Endothelial cell of umbilical vein (primary cell): ENCODE results near the gene FUBP3. TPM values are rescaled to one million over a fixed set of nuclear protein-coding genes. Genes with fewer than 3 reads are reported as not detected.

ENCODE experiments used
- BruUV-seq: library from RNA; stranded (reverse); fragments of 400-500 nt; replicated peaks from 2 replicates; lab custom pipeline; 2021; lab: Mats Ljungman, UMichigan
- CTCF ChIA-PET: fragments of 300-600, 350-600 bp; sonication (Branson Sonifier 250); formaldehyde crosslinking; loops from one replicate; lab custom pipeline; 2021; ENCODE audit warnings: antibody characterized with exemption, inconsistent platforms; lab: Charles Lee
- POLR2A ChIA-PET: fragments of 300-600, 350-600 bp; sonication (Branson Sonifier 250); formaldehyde crosslinking; loops from one replicate; lab custom pipeline; 2021; ENCODE audit warnings: antibody characterized with exemption, inconsistent platforms; lab: Charles Lee
- DNase-seq: peaks from one replicate; pipeline ENCODE4 v3.0.0-alpha.2; 2011; ENCODE audit warnings: low read depth, low spot score
- FAIRE-seq: peaks from 2 replicates; lab custom pipeline; 2011; peaks lifted over from hg19 to GRCh38; lab: Jason Lieb, UNC
- H2AFZ ChIP-seq: 2 replicates; pipeline ENCODE4 v1.6.0; 2012; ENCODE audit warnings: low read depth, low read length, control low read depth, inconsistent platforms
- H3K27ac ChIP-seq: 2 replicates; pipeline ENCODE4 v1.5.1; 2011; ENCODE audit warnings: low read depth, mild to moderate bottlenecking, control low read depth, low read length, moderate library complexity; ENCODE audit not compliant: insufficient read depth
- H3K27me3 ChIP-seq, 2 experiments: 2 replicates each; pipeline versions ENCODE4 v1.6.0 to v1.6.1; 2011; ENCODE audit warnings: low read length in 2 of 2, mixed read lengths in 1 of 2; ENCODE audit not compliant: control insufficient read depth in 2 of 2, insufficient read depth in 2 of 2
- H3K36me3 ChIP-seq, 2 experiments: 2 replicates in 1 of 2; 3 replicates in 1 of 2; pipeline ENCODE4 v1.5.1; 2011; ENCODE audit warnings: low read length in 2 of 2, mild to moderate bottlenecking in 1 of 2, moderate library complexity in 1 of 2; ENCODE audit not compliant: control insufficient read depth in 2 of 2, insufficient read depth in 2 of 2; ENCODE audit errors: extremely low read depth in 1 of 2
- H3K4me1 ChIP-seq: 3 replicates; pipeline ENCODE4 v1.5.1; 2011; ENCODE audit warnings: mild to moderate bottlenecking, low read length; ENCODE audit not compliant: control insufficient read depth, insufficient read depth; ENCODE audit errors: extremely low read depth
- H3K4me2 ChIP-seq: 2 replicates; pipeline ENCODE4 v1.6.1; 2011; ENCODE audit warnings: low read length, control low read depth, mixed read lengths; ENCODE audit not compliant: insufficient read depth
- H3K4me3 ChIP-seq, 3 experiments: fragments of 200-600 bp in 1 of 3; sonication (generic), shearing (Covaris generic) in 1 of 3; replicated peaks in 1 of 3; 2 replicates each; pipeline ENCODE4 v1.5.1; 2011 to 2016; ENCODE audit warnings: control low read depth in 3 of 3, low read length in 3 of 3, mild to moderate bottlenecking in 2 of 3, inconsistent platforms in 1 of 3, low read depth in 1 of 3, moderate library complexity in 1 of 3; ENCODE audit not compliant: insufficient read depth in 1 of 3
- H3K79me2 ChIP-seq: 2 replicates; pipeline ENCODE4 v1.6.0; 2012; ENCODE audit warnings: low read length, inconsistent platforms; ENCODE audit not compliant: control insufficient read depth, insufficient read depth
- H3K9ac ChIP-seq: replicated peaks from 2 replicates; pipeline ENCODE3; 2011; ENCODE audit warnings: low read length, control low read depth; ENCODE audit not compliant: insufficient read depth; ENCODE audit errors: extremely low read depth
- H3K9me1 ChIP-seq: replicated peaks from 3 replicates; pipeline ENCODE4 v1.6.0; 2011; ENCODE audit warnings: mild to moderate bottlenecking, low read length; ENCODE audit not compliant: control insufficient read depth, insufficient read depth; ENCODE audit errors: extremely low read depth
- H3K9me3 ChIP-seq: replicated peaks from 2 replicates; pipeline ENCODE4 v1.5.1; 2012; ENCODE audit warnings: low read length, inconsistent platforms; ENCODE audit not compliant: control insufficient read depth, insufficient read depth
- H4K20me1 ChIP-seq: replicated peaks from 2 replicates; pipeline ENCODE3; 2011; ENCODE audit warnings: mild to moderate bottlenecking, low read length; ENCODE audit not compliant: control insufficient read depth, insufficient read depth; ENCODE audit errors: extremely low read depth
- CTCF ChIP-seq, 2 donors: IDR thresholded peaks; 1 replicate in 1 of 2; 2 replicates in 1 of 2; pipeline ENCODE4 v1.5.1; 2011; ENCODE audit warnings: low read length in 2 of 2, mild to moderate bottlenecking in 2 of 2, moderate library complexity in 2 of 2, control low read depth in 1 of 2, inconsistent platforms in 1 of 2, low read depth in 1 of 2; ENCODE audit not compliant: insufficient read depth in 1 of 2; ENCODE audit errors: extremely low read depth in 1 of 2
- EZH2 ChIP-seq: IDR thresholded peaks from 2 replicates; pipeline ENCODE4 v1.6.1; 2012; ENCODE audit warnings: borderline replicate concordance, low read depth, mild to moderate bottlenecking, moderate library complexity, low read length, inconsistent platforms; ENCODE audit not compliant: severe bottlenecking
- FOS ChIP-seq: IDR thresholded peaks from 2 replicates; pipeline ENCODE4 v1.6.1; 2011; ENCODE audit warnings: mild to moderate bottlenecking, low read length, moderate library complexity, borderline replicate concordance; ENCODE audit not compliant: insufficient read depth
- GATA2 ChIP-seq: IDR thresholded peaks from 2 replicates; pipeline ENCODE4 v1.7.0; 2011; ENCODE audit warnings: low read depth, mild to moderate bottlenecking, moderate library complexity, mixed read lengths, low read length; ENCODE audit not compliant: insufficient read length, insufficient read depth
- JUN ChIP-seq: IDR thresholded peaks from 2 replicates; pipeline ENCODE4 v1.6.1; 2011; ENCODE audit warnings: borderline replicate concordance, low read depth; ENCODE audit not compliant: insufficient read length, insufficient read depth
- MYC ChIP-seq: IDR thresholded peaks from one replicate; pipeline ENCODE4 v1.6.1; 2011; ENCODE audit warnings: mild to moderate bottlenecking, low read depth, low read length
- POLR2A ChIP-seq: IDR thresholded peaks from 2 replicates; pipeline ENCODE4 v1.6.1; 2012; ENCODE audit warnings: low read depth, mild to moderate bottlenecking, control low read depth, low read length
- POLR2AphosphoS5 ChIP-seq: IDR thresholded peaks from 2 replicates; pipeline ENCODE4 v1.6.1; 2012; ENCODE audit warnings: low read depth, mild to moderate bottlenecking, control low read depth, low read length, moderate library complexity; ENCODE audit not compliant: insufficient read depth
- dilution Hi-C: fragments of 300-500 bp; cut with MboI; formaldehyde crosslinking; loops from one replicate; pipeline ENCODE4 v1.15.0; 2019; ENCODE audit warnings: low sequenced_read_pairs; ENCODE audit not compliant: extremely low pct_ligation_motif_present
- intact Hi-C: fragments of 100-400 bp; cut with micrococcal nuclease; formaldehyde crosslinking; loops from one replicate; pipeline ENCODE4 v1.10.0; 2022
- polyA plus RNA-seq, 4 experiments: library from polyadenylated mRNA; depleted of rRNA in 3 of 4; stranded (reverse) in 3 of 4; unstranded in 1 of 4; fragments of >200 nt; gene quantifications; 2 replicates each; pipeline versions ENCODE4 v1.2.1 to v1.2.3, GENCODE V29; 2011 to 2012; ENCODE audit warnings: missing spikeins in 1 of 4
- total RNA-seq: library from RNA; stranded (reverse); gene quantifications from 2 replicates; pipeline ENCODE4 v1.2.3, GENCODE V29; 2021
- TF ChIP-seq, protein P1 (sequence below): IDR thresholded peaks from 2 replicates; pipeline ENCODE4 v1.6.1; 2011; ENCODE audit not compliant: insufficient read depth, insufficient read length

FUBP3 gene
- total and polyA plus RNA-seq, 2 donors (not counting 3 experiments of a cell fraction or from before 2014, with no cell fraction given): 19.4 to 50.9 TPM

GRCh38 chr9:130530938-130531337 is 48.4 kb upstream of the FUBP3 start:
- Histone ChIP-seq H3K9ac (no peak overlapping the region), H4K20me1 (no peaks in the 10 kb centered on the region), H3K9me3 (no peaks in the 10 kb centered on the region), H3K36me3 (no peaks in the 10 kb centered on the region), H2AFZ (no peak overlapping the region), H3K4me3 (no peak overlapping the region), H3K4me1 (no peaks in the 10 kb centered on the region), H3K27ac (no peak overlapping the region), H3K27me3 (peaks cover 9 to 12% of the 10 kb centered on the region in 2 experiments), H3K9me1 (no peaks in the 10 kb centered on the region), H3K79me2 (no peaks in the 10 kb centered on the region), H3K4me2 (no peak overlapping the region)
- ChIA-PET CTCF (interaction anchor here (1.0 kb wide), 1 partner anchor 47 kb away, joined by 3 read pairs; no protein-coding TSS in a partner anchor), POLR2A (no interaction called here)
- no peak for FAIRE-seq
- dilution Hi-C loops: no loop called here
- no peak for DNase-seq
- BruUV-seq: no TSS peak
- intact Hi-C loops: no loop called here
- no peak for TF ChIP-seq MYC
- no peak for TF ChIP-seq FOS
- TF ChIP-seq GATA2: no peak
- no peak for TF ChIP-seq POLR2AphosphoS5
- no peak for TF ChIP-seq EZH2
- no peak for TF ChIP-seq POLR2A
- TF ChIP-seq, protein P1, sequence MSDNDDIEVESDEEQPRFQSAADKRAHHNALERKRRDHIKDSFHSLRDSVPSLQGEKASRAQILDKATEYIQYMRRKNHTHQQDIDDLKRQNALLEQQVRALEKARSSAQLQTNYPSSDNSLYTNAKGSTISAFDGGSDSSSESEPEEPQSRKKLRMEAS: no peak
- TF ChIP-seq CTCF (IDR thresholded peaks at IDR 0.05; ENCODE audit: extremely low read depth in 1 of 2, insufficient read depth in 1 of 2, low read depth in 1 of 2, low read length in 2 of 2): no peak
- TF ChIP-seq JUN: no peak
